ENCODE measurements around the gene WBP1L.
"Not testable (repeated sequence)": the region's sequence is repeated elsewhere in the genome, so short reads cannot be mapped to it uniquely, and the experiment has no call there.

WBP1L gene

GRCh38 chr10:102838276-102838927 lies 94.7 kb downstream of the WBP1L start:
- DNase-seq (ENCODE audit: low spot score) = not testable (repeated sequence)

- no peak for DNase-seq (ENCODE audit: low spot score)
These were observed 98.1 kb downstream of the WBP1L start for GRCh38 chr10:102841827-102842345.

GRCh38 chr10:102843139-102843538 lies 99.4 kb downstream of the WBP1L start:
- DNase-seq (ENCODE audit: low spot score) = not testable (repeated sequence)

GRCh38 chr10:102844190-102844776 lies 100.5 kb downstream of the WBP1L start:
- not testable (repeated sequence) for DNase-seq (ENCODE audit: low spot score)

- DNase-seq (ENCODE audit: low spot score) = no peak
These were observed 101.7 kb downstream of the WBP1L start for GRCh38 chr10:102845352-102845902.

GRCh38 chr10:102850025-102850518 lies 106.3 kb downstream of the WBP1L start:
- no peak for DNase-seq (ENCODE audit: low spot score)

GRCh38 chr10:102853237-102853636 lies 109.5 kb downstream of the WBP1L start:
- DNase-seq (ENCODE audit: low spot score) = not testable (repeated sequence)

- DNase-seq (ENCODE audit: low spot score) = not testable (repeated sequence)
These were observed 112.1 kb downstream of the WBP1L start for GRCh38 chr10:102855731-102856436.

- no peak for DNase-seq (ENCODE audit: low spot score)
These were observed 113.1 kb downstream of the WBP1L start for GRCh38 chr10:102856758-102857424.

GRCh38 chr10:102859911-102860310 lies 116.2 kb downstream of the WBP1L start:
- no peak for DNase-seq (ENCODE audit: low spot score)

- DNase-seq (ENCODE audit: low spot score) = no peak
These were observed 119.9 kb downstream of the WBP1L start for GRCh38 chr10:102863660-102864059.

GRCh38 chr10:102865620-102866019 lies 121.9 kb downstream of the WBP1L start:
- DNase-seq (ENCODE audit: low spot score) = no peak

Data from HuH-7.5 (cell line).